ENCODE data around the gene STRN4.
"Not testable (repeated sequence)": the region's sequence is repeated elsewhere in the genome, so short reads cannot be mapped to it uniquely, and the experiment has no call there.

Gene STRN4

GRCh38 chr19:46715620-46715974 lies 30.7 kb downstream of the STRN4 start:
- H3K36me3 ChIP-seq: peaks cover 16% of the 10 kb centered on the region
- peak overlapping the region; percentile 81 for H3K4me3 ChIP-seq (ENCODE audit: low read depth, low read length)
- peaks cover 3% of the 10 kb centered on the region; the same call in 1 of the 2 replicates for H3K4me1 ChIP-seq
- TF ChIP-seq CTCF (IDR thresholded peaks at IDR 0.05; ENCODE audit: low read depth, low read length): no peak
- DNase-seq: no peak
- H3K27me3 ChIP-seq: no peaks in the 10 kb centered on the region
- H3K9me3 ChIP-seq: no peaks in the 10 kb centered on the region

- Histone ChIP-seq H3K27me3 (no peaks in the 10 kb centered on the region), H3K9me3 (no peaks in the 10 kb centered on the region), H3K4me3 (ENCODE audit: low read depth, low read length) (peak overlapping the region; percentile 81), H3K36me3 (peaks cover 7% of the 10 kb centered on the region), H3K4me1 (peaks cover 3% of the 10 kb centered on the region; the same call in 1 of the 2 replicates)
- TF ChIP-seq CTCF (IDR thresholded peaks at IDR 0.05; ENCODE audit: low read depth, low read length): no peak
- DNase-seq: no peak
These were observed 31.7 kb downstream of the STRN4 start for GRCh38 chr19:46714444-46715106.

GRCh38 chr19:46713781-46714443 lies 32.3 kb downstream of the STRN4 start:
- Histone ChIP-seq H3K4me1 (peaks cover 3% of the 10 kb centered on the region; the same call in 1 of the 2 replicates), H3K36me3 (peaks cover 4% of the 10 kb centered on the region; the same call in 1 of the 2 replicates), H3K9me3 (no peaks in the 10 kb centered on the region), H3K4me3 (ENCODE audit: low read depth, low read length) (peak overlapping the region; percentile 81), H3K27me3 (no peaks in the 10 kb centered on the region)
- no peak for TF ChIP-seq CTCF (IDR thresholded peaks at IDR 0.05; ENCODE audit: low read depth, low read length)
- DNase-seq: peak; percentile 79

- not testable (repeated sequence) for H3K36me3 ChIP-seq; H3K27me3 ChIP-seq; H3K4me1 ChIP-seq; DNase-seq; H3K9me3 ChIP-seq; H3K4me3 ChIP-seq (ENCODE audit: low read depth, low read length)
These were observed 33.4 kb downstream of the STRN4 start for GRCh38 chr19:46712768-46713338.

- TF ChIP-seq CTCF (IDR thresholded peaks at IDR 0.05; ENCODE audit: low read depth, low read length): no peak
- Histone ChIP-seq H3K36me3 (no peaks in the 10 kb centered on the region), H3K4me1 (peaks cover 3% of the 10 kb centered on the region; the same call in 1 of the 2 replicates), H3K27me3 (no peaks in the 10 kb centered on the region), H3K4me3 (ENCODE audit: low read depth, low read length) (no peak overlapping the region), H3K9me3 (no peaks in the 10 kb centered on the region)
- DNase-seq: peak; percentile 78
These were observed 35.6 kb downstream of the STRN4 start for GRCh38 chr19:46710687-46711086.

GRCh38 chr19:46704379-46705076 lies 41.7 kb downstream of the STRN4 start:
- Histone ChIP-seq H3K4me3 (ENCODE audit: low read depth, low read length) (no peak overlapping the region), H3K27me3 (no peaks in the 10 kb centered on the region), H3K36me3 (peaks cover 15% of the 10 kb centered on the region; the same call in 1 of the 2 replicates), H3K4me1 (no peaks in the 10 kb centered on the region), H3K9me3 (no peaks in the 10 kb centered on the region)
- DNase-seq: peak; percentile 80
- TF ChIP-seq CTCF (IDR thresholded peaks at IDR 0.05; ENCODE audit: low read depth, low read length): peak; percentile 88

Data from BE2C (cell line).